Measurements from ENCODE around the gene SLC9A5.

Gene SLC9A5

DNA sequence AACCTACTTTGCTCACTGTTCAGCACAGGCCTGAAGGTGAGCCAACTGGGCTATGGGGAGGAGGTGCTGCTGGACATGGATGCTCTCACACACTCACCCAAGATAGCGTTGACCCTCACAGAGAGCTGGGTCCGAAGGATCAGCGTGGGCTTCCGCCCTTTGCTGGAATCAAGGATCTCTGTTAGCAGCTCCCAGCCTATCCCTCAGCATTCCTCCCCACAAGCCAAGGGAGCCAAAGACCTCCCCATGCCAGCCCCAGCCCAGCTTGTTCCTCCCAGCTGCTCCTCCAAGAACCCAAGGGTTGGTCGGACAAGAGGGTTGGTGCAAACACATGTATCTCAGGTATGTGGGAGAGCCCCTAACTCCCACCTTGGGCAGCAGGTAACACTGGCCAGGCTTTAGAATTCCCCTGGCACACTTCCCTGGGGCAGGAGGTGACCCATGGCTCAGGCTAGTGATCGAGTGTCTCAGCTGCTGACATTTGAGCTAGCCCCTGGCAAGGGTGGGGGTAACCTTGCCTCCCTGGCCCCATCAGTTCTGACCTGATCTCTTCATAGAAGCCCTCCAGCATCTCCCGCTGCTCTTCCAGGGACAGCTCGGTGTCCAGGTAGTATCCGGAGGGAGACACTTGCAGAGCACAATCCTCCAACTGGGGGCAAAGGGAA is 9.8 kb upstream of the SLC9A5 start:
- no peak for DNase-seq

GRCh38 chr16:67240506-67240905 is 8.3 kb upstream of the SLC9A5 start:
- DNase-seq = peak; percentile 31

DNA sequence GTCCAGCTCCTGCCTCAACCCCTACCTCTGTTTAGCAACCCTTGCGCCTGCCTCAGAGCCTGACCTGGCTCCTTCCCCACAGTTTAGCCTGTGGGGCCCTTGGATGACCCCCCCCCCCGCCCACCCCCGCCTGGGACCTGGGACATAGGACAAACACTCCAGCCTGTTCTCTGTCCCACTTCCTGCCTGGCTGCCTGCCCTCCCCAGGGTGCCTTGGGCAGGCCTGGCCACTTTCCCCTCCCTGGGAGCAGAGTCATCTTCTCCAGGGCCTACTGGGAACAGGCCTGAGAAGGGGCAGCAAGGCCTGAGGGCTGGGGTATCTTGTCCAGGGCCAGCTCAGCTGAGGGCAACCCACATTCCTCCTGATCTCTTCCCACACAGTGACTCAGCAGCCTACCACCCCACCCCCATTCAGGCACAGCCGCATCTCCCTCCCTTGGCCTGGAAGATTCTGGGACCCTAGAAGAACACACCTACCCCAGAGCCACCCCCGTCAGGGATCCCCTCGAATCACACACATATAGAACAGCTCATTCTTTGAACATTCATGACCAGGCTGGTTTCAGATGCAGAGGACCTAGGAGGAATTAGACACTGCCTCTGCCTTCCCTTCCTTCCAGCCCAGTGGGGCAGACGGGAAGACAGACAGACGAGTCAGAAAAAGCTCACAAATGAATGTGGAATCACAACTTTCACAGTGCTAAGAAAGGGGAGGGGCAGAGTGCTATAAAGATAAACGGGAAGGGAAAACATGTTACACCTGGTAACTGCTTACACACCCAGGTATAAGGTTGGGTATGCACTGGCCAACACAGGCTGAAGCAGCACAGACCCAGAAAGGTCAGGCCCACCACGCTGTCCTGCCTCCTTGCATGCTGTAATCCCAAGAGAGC is 7.5 kb upstream of the SLC9A5 start:
- peak; percentile 97 for DNase-seq

DNA sequence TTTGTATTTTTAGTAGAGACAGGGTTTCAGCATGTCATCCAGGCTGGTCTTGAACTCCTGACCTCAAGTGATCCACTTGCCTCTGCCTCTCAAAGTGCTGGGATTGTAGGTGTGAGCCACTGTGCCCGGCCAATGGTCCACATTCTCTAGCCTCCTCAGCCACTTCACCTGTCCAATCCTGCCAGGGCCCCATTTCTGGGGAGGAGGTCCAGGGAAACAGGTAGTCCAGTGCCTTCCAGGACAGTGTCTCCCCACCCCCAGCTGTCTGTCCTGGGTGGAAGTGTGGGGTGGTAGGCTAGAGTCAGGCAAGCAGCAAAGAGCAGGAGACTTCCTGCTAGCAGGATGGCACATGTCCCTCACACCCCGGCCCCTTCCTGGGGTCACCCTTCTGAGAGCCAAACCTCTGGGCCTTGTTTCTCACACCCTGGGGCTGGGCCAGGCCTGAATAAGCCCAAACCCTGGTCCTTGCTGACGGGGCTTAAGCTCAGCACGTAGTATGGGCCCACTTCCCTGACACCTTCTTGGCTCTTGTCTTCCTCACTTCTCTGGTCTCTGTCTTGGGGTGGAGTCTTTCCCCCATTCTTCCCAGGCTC is 6.5 kb upstream of the SLC9A5 start:
- DNase-seq = no peak

DNA sequence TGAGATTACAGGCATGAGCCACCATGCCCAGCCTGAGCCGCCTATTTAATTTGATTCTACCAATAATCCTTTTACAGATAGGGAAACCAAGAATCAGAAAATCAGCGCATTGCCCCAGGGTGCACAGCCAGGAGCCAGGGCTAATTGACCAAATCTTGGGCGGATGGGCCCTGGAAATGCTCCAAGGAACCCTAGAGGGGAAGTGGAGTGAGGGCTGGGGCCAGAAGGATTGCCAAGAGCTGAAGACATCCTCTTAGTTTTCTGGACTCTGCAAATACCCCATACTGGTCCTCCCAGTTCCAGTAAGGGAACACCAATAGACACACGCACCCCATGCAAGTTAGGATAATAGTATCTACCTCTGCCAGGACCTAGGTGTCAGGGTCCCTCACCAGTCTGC is 5.3 kb upstream of the SLC9A5 start:
- no peak for DNase-seq

GRCh38 chr16:67244387-67245185 is 4.2 kb upstream of the SLC9A5 start:
- DNase-seq = peak; percentile 98

DNA sequence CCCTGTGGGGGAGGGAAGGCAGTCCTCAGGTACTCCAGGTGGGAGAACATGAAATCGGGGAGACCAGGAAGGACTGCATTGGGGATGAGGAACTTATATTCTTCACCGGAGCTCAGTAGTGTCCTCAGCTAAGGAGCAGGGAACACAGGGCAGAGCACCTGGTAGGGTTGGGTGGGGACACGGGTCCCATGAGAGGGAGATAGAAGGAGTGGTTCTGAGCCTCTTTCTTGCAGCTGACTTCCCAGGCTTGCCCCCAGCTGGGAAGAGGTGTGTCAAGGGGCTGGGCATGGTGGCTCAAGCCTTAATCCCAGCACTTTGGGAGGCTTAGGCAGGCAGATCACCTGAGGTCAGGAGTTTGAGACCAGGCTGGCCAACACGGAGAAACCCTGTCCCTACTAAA is 3.6 kb upstream of the SLC9A5 start:
- no peak for DNase-seq

GRCh38 chr16:67245674-67246080 is 3.1 kb upstream of the SLC9A5 start:
- no peak for DNase-seq

DNA sequence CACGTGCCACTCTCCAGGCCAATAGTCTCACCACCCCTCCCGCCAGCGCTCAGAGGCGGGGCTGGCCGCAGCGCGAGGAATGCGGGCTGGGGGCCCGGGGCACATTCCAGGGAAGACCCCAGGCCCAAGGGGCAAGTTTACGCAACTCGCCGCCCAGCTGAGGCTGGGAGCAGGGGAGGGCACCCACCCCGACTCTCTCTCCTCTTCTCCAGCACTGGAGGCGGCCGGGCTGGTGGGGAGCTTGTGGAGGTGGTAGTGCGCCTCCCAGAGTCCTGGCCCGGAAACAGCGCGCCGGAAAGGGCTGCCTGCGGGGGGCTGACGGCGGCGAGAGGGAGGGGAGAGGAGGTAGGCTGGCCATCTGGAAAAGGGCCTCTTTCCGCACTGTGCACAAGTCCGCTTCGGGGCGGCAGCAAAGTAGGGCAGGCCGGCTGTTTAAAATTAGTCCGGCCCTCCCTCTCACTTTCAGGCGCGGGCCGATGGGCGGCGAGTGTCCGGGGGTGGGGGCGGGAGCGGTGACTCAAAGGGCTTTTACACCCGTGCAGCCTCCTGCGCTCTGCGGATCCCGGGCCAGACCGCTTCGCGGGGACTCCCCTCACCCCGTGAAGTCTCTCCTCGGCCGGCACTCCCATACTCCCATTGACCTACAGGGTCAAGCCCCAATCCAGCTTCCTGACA is 2.6 kb upstream of the SLC9A5 start:
- DNase-seq = peak; percentile 91

GRCh38 chr16:67246756-67247191 is 2.0 kb upstream of the SLC9A5 start:
- DNase-seq = no peak

DNA sequence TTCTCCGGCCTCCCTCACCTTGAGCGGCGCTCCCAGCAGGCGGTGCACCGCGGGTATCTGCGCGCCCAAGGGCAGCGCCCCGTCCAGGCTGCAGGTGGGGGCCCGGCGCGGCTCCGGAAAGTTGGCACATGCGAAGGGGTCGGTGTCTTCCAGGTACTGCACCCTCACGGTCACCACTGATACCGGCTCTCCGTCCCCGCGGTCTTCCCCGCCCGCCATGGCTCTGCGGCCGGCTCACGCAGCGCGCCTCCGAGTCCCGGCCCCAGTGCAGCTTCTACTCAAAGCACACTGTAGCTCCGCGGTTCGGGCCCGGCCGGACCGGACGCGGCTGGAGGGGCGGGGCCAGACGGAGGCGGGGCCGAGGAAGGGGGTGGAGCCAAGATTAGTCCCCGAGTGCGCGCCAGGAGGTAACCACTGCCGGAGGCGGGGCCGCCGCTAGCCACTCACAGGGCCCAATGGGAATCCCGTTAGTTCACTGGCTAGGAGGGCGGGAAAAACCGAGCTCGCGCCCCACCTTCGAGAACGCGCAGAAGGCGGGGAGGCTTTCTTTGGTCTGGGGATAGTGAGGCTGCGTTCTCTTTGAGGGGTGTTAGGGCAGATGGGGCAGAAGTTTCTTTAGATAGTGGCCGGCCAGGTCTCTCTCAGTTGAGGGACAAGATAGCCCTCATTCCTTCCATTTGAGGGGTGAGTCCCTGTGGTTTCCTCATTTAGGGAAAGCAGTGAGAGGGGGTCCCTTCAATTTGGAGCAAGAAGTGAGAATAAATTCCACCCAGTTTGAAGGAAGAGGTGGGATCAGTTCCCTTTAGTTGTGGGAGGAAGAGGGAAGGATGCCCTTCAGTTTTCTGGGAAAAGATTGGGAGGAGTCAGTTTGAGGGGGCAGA is 1.3 kb upstream of the SLC9A5 start, which contains the start of gene FHOD1:
Gene FHOD1, minus strand, starts transcription at position 290 of the 881 bp plus-strand sequence. Its CDS starts 71 bp downstream, at position 219.
- peak; percentile 97 for DNase-seq

GRCh38 chr16:67248073-67248400 is 742 bp upstream of the SLC9A5 start:
- peak; percentile 44 for DNase-seq

DNA sequence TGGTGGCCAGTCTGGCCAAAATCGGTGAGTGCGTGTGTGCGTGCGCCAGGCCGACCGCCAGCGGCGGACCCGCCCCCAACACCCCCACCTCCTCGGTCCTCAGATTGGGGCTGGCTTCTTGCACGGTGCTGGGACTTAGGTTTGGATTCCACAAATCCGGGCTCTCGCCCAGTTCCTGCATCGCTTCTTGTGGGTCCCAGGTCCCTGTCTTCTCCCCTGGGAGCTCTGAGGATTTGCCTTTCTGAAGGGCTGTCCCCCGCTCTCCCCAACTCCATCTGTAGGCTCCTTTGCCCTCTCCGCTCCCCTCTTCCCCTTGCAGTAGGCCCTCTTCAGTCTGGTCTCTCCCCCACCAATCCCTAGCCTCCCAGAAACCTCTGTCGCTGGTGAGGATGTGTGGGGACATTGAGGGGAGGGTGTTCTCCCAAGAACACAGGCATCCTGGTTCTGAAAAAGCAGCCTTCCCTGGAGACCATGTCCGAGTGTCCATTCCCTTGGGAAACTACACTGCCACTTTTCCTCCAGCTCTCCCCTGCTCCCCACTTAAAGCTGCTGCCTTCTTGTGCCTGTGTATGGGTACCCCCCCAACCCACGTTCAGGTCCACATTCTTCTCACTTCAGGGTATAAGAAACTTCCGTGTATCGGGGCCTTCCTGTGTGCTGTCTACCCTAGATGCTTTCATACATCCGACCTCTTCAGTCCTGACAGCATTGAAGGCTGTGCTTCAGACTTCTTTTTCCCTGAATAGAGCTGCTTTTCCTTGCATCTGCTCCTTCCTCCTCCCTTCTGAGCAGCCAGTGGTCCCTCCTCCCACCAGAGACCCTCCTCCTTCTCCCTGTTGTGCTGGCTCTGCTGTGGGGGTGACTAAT is 632 bp downstream of the SLC9A5 start:
- peak; percentile 30 for DNase-seq

- no peak for DNase-seq
Observed at GRCh38 chr16:67250045-67250327, 1.2 kb downstream of the SLC9A5 start.

- no peak for DNase-seq
Observed at GRCh38 chr16:67252609-67253497, 4.1 kb downstream of the SLC9A5 start.

DNA sequence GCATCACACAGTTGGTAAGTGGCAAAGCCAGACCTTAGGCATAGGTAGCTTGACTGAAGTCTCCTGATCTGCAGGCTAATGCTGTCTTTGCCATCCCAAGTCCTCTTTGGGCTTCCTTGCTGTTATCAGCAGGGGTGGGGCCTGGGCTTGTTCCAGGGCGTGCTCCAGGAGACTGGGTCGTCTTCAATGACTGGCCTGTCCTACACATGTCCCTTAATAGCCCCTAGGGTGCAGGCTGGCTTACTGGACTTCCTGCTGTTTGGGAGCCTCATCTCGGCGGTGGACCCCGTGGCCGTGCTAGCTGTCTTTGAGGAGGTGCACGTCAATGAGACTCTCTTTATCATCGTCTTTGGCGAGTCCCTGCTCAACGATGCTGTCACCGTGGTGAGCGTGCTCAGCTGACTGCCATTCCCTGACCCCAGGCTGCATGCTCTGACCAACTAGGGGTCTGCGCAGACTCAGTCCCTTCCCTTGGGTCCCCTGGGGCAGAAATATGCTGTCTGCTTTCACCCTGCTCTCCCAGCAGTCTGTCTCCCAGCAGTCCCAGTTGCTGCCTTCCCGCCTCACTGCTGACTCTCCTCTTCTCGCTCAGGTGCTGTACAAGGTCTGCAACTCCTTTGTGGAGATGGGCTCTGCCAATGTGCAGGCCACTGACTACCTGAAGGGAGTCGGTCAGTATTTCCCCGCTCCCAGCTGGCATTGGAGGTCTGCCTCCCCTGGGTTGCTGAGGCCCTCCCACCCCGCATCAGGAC is 6.2 kb downstream of the SLC9A5 start:
- no peak for DNase-seq

- no peak for DNase-seq
Observed at GRCh38 chr16:67255553-67256221, 6.9 kb downstream of the SLC9A5 start.

GRCh38 chr16:67256701-67257230 is 8.0 kb downstream of the SLC9A5 start:
- no peak for DNase-seq
